CD4-positive, alpha-beta T cell treated with Interferon gamma for 1 hour (primary cell): ENCODE results near the gene EXOSC7.

Source experiments
- DNase-seq: peaks from one replicate; pipeline ENCODE4 v3.0.0-alpha.2; 2020

Gene EXOSC7

DNA sequence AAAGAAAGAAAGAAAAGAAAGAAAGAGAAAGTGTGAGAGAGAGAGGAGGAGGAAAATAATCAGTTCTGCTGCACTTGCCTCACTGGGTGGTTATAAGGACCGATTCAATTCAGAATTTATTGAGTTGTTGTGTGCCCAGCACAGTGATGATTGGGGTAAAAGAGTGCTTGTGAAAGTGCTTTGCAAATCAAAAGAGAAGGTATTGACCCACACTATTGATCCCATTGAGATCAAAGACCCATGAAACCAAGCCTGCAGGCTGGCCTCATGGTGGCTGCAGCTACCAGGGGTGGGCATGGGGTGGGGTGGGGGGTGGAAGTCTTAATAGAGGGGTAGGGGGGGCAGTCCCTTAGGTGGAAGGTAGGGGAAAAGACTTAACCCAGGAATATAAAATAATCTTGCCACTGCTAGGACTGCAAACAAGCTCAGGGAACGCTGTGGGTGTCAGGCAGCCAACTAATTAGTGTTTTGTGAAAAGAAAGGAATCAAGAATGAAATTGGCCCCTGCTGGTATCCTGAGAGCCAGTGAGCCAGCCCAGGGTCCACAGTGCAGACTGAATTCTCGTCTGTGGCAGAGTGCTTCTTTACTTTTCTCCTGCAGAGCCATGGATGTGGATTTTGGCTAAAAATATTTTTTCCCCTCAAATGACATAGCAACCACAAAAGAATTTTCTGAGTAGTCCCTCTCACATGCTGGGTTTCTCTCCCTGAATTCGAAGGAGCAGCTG, 84.3 kb downstream of the EXOSC7 start:
- no peak for DNase-seq
